Muscle layer of colon (tissue), 2 donors: Measurements from ENCODE around the gene BCL11B.
"Not testable (repeated sequence)": the region's sequence is repeated elsewhere in the genome, so short reads cannot be mapped to it uniquely, and the experiment has no call there.

Source experiments
- H3K27ac ChIP-seq: one replicate; pipeline ENCODE4 v1.7.0; 2013; ENCODE audit warnings: low read depth, mild to moderate bottlenecking, low read length, moderate library complexity
- H3K27me3 ChIP-seq, 2 donors: one replicate each; pipeline ENCODE4 v1.7.0; 2013; ENCODE audit warnings: low read length in 2 of 2, mild to moderate bottlenecking in 2 of 2; ENCODE audit not compliant: insufficient read depth in 2 of 2, control insufficient read depth in 1 of 2
- H3K36me3 ChIP-seq: one replicate; pipeline ENCODE4 v1.7.0; 2013; ENCODE audit warnings: mild to moderate bottlenecking, low read length; ENCODE audit not compliant: insufficient read depth
- H3K4me1 ChIP-seq: one replicate; pipeline ENCODE4 v1.7.0; 2013; ENCODE audit warnings: mild to moderate bottlenecking, low read length; ENCODE audit not compliant: insufficient read depth
- H3K4me3 ChIP-seq, 2 donors: one replicate each; pipeline ENCODE4 v1.7.0; 2013; ENCODE audit warnings: low read length in 2 of 2, low read depth in 1 of 2, mild to moderate bottlenecking in 1 of 2, moderate library complexity in 1 of 2
- H3K9ac ChIP-seq: one replicate; pipeline ENCODE4 v1.7.0; 2013; ENCODE audit warnings: low read length
- H3K9me3 ChIP-seq: one replicate; pipeline ENCODE4 v1.7.0; 2013; ENCODE audit warnings: mild to moderate bottlenecking, low read length
- donor health status: abdominal sarcoma.
- donor health status: Adenocarcinoma of cecum.

Gene BCL11B

DNA sequence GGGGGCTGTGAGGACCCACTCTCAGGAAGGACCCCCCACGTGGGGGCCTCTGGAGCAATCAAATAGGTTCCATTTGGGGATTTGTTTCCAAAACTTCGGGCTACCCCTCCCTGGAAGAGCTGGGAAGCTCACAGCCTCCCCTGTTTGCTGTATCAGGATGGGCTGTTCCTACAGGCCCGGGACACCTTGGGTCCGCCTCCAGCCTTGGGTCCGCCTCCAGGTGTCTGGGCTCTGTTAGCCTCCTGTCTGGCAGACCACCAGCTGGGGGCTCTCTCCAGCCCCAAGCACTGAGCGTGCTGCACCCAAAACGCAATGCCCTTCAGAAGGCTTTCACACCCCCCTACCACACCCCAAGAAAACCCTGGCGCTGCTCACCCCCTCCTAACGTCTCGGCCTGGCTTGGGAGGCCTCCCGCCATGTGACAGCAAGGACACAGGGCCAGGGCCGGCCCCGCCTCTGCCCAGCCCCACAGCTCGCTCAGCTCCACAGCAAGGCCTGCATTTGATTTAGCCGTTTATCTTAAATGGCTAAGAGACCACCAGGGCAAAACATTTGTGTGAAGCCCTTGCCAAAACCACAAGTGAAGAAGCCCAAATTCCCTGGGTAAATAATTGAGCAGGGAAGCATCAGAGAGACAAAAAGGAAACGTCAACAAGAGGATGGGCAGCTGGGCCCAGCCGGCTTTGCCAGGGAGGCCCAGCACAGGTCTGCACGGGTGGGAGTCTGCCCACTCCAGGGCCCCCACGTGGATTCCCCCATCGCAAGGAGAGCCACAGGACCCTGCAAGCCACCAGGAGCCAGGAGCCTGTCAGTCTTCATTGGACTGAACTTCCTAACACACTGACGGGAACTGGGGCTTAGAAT is 39.9 kb downstream of the BCL11B start:
- no peak overlapping the region for H3K4me3 ChIP-seq
- H3K36me3 ChIP-seq: no peaks in the 10 kb centered on the region
- no peaks in the 10 kb centered on the region for H3K4me1 ChIP-seq
- H3K9ac ChIP-seq: no peak overlapping the region
- H3K9me3 ChIP-seq: peaks cover 8% of the 10 kb centered on the region
- H3K27ac ChIP-seq: no peak overlapping the region
- peaks cover 0 to 31% of the 10 kb centered on the region in 2 donors for H3K27me3 ChIP-seq

DNA sequence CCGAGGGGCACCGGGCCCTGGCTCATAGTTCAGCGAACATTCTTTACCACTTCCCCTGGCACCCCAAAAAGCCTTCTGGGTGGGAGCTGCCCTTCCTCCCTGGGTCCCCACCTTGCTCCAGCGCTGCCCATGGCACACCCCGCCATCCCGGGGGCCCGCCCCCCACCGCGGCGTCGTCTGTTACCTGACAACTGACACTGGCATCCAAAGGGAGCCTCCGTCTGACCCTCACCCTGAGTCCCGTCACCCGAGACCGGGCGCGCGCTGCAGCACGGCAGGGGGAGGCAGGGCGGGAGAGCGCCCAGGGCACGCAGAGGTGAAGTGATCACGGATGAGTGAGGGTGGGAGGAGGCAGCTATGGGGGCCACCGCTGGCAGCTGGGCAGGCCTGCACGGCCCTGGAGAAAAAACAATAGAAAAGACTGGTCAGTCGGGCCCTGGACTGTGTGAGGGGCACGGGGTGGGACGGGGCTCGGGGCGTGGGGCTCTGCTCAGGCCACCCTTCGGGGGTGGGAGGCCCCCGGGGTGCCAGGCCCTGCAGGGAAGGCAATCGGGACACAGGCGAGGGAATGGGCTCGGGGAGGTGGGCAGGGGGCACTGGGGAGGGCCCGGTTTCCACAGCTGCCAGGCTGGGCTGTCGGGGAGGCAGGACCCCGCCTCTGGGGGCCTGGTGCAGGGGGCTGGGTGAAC is 40.7 kb downstream of the BCL11B start:
- Histone ChIP-seq H3K4me3 (no peak overlapping the region), H3K27me3 (peaks cover 0 to 31% of the 10 kb centered on the region in 2 donors), H3K9ac (no peak overlapping the region), H3K4me1 (no peaks in the 10 kb centered on the region), H3K36me3 (no peaks in the 10 kb centered on the region), H3K27ac (no peak overlapping the region), H3K9me3 (peaks cover 8% of the 10 kb centered on the region)

DNA sequence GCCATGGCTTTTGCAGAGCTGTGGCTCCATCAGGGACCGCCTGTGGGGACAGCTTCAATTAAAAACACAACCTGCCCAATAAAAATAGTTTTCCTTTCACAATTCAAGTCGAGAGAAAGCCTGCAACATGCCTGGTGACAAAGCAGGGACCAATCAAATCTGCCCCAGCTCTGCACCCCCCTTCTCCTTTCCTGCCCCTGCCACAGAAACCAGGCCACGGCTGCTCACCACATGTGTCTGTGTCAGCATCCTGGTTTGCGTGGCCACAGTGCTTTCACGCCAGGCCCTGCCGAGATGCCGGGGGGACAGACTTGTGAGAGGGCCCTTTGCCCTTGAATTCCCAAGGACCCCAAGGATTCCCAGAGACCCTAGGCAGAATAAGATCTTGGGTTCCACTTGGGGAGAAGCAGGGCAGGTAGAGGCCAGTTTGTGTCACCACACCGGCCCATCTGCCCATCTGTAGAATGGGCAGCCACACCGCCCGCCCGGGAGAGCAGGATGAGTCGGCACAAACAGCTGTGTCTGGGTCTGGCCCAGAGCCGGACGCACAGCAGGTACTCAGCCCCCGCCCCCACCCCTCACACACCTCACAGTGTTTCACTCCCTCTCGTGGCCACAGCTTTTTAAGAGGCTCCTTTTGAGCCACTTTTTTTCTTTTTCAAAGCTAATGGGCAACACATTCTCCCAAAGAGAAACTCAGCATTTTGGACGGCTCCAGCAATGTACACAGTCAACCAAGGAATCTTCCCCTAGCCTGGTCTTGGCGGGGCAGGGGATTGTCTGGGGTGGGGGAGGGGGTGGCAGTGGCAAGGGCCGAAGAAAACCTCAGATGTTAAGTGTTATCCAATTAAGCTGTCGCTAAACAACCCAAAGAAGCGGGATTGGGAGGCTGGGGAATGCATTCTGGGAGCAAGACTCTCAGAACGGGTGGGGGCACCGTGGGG is 41.5 kb downstream of the BCL11B start:
- H3K9me3 ChIP-seq: peaks cover 8% of the 10 kb centered on the region
- no peaks in the 10 kb centered on the region for H3K36me3 ChIP-seq
- no peaks in the 10 kb centered on the region for H3K4me1 ChIP-seq
- H3K27me3 ChIP-seq: peaks cover 0 to 31% of the 10 kb centered on the region in 2 donors
- H3K27ac ChIP-seq: no peak overlapping the region
- no peak overlapping the region for H3K9ac ChIP-seq
- H3K4me3 ChIP-seq: no peak overlapping the region

DNA sequence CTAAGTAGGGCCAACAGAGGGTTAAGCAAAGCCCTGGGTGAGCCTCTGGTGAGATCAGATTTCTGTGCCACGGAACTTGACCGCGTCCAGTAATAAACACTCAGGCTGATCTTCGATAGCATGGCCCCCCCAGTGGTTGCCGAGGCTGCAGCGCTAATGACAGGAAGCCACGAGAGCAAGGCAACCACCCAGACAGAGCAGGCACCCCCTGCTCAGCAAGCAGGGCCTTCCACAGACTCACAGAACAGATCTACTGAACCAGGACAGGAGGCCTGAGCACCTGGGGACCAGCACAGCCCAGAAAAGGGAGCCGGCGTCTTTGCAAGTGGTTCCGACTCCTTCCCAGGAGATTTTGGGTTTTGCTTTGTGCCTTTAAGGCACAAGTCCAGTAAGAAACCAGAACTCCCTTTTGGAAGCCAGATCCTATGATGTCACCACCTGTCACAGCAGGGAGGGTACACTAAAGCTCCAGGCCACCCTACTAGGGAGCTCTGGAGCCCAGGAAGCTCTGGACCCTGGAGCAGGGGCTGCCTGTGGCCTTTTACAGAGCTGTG is 42.3 kb downstream of the BCL11B start:
- H3K36me3 ChIP-seq: no peaks in the 10 kb centered on the region
- H3K27me3 ChIP-seq: peaks cover 0 to 26% of the 10 kb centered on the region in 2 donors
- H3K4me3 ChIP-seq: no peak overlapping the region
- H3K27ac ChIP-seq: no peak overlapping the region
- H3K4me1 ChIP-seq: no peaks in the 10 kb centered on the region
- no peak overlapping the region for H3K9ac ChIP-seq
- H3K9me3 ChIP-seq: peaks cover 8% of the 10 kb centered on the region

DNA sequence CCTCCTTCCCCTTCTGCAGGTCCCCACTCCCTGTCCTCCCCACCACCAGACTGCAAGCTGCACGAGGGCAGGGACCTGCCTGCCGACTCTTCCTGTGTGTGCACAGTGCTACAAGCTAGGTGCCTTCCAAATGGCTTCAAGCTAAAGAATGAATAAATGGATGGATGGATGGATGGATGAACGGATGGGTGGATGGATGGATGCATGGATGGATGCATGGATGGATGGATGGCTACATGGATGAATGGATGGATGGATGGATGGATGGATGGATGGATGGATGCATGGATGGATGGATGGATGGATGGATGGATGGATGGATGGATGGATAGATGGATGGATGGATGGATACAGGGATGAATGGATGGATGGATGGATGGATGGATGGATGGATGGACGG is 43.2 kb downstream of the BCL11B start:
- peaks cover 0 to 26% of the 10 kb centered on the region in 2 donors for H3K27me3 ChIP-seq
- H3K4me3 ChIP-seq, H3K36me3 ChIP-seq, H3K9ac ChIP-seq, H3K4me1 ChIP-seq, H3K9me3 ChIP-seq, H3K27ac ChIP-seq: not testable (repeated sequence)

DNA sequence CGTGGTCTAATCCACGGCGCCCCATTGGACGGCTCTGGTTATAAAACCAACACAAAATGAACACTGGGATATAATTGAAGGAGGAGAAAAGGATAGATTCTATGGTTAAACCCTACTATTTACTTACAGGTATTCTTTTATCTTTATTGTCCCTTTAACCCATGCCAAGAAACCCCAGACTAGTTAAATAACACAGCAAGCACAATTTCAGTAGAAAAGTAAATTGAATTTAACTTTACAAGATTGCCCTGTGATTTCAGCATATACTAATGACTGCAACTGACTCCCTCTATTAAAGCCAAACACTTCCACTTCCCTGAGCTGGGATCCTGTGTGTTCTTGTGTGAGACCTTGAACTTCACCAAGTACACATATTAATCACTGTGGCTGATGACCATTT is 45.3 kb downstream of the BCL11B start:
- Histone ChIP-seq H3K4me1 (no peaks in the 10 kb centered on the region), H3K9me3 (no peaks in the 10 kb centered on the region), H3K9ac (no peak overlapping the region), H3K27me3 (peaks cover 0 to 12% of the 10 kb centered on the region in 2 donors), H3K36me3 (no peaks in the 10 kb centered on the region), H3K27ac (no peak overlapping the region), H3K4me3 (no peak overlapping the region)

DNA sequence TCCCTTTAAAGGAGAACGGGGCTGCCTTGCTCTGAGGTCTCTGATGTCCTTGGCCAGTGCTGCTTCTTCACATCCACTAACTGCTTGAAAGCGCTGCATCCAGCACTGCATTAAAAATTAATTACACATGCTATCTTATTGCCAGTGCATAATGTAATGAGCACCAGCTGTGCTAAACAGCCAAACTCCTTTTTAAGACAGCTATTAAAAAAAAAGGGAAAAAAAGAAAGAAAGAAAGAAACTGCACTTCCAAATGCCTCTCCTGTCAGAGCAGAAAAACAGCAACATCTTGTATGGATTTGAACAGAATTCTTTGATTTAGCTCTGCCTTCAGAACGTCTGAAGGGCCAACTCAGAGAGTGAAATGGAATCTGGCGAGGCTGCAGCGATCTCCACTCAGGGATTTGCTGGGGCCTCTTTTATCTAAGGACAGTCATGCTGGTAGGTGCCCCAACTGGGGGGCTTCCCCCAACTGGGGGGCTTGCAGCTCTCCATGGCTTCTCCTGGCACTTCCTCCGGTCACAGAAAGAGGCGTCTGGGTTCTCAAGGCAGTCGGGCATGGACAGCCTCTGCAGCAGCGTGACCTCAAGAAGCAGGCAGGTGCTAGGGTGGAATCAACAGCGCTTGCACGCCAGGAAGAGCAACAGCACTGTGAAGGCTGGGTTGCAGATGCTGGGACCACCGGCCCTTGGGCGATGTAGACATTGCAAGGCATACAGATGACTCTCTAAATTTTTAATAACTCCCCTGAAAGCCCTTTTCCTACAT is 46.4 kb downstream of the BCL11B start:
- Histone ChIP-seq H3K4me3 (no peak overlapping the region), H3K9ac (no peak overlapping the region), H3K4me1 (no peaks in the 10 kb centered on the region), H3K9me3 (no peaks in the 10 kb centered on the region), H3K27me3 (peaks cover 0 to 4% of the 10 kb centered on the region in 2 donors), H3K27ac (no peak overlapping the region), H3K36me3 (no peaks in the 10 kb centered on the region)

DNA sequence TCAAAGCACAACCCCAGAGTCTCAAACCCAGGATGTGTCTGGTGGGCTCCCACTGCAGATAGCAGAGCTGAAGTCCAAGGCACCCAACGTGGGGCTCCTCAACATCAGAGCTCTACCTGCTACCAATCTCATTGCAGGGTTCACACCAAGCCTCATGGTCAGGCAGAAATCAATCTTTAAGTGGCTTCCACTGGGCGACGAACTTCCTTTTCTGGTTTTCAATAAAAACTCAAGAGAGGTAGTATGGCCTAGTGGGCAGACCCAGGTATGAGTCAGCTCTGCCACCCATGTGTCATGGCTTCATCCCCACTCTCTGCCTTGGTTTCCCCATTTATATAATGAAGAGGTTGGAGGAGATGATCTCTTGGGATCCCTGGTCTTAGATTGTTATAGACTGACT is 47.0 kb downstream of the BCL11B start:
- H3K4me1 ChIP-seq: no peaks in the 10 kb centered on the region
- H3K27ac ChIP-seq: no peak overlapping the region
- H3K9ac ChIP-seq: no peak overlapping the region
- H3K4me3 ChIP-seq: no peak overlapping the region
- no peaks in the 10 kb centered on the region for H3K36me3 ChIP-seq
- no peaks in the 10 kb centered on the region for H3K9me3 ChIP-seq
- peaks cover 0 to 4% of the 10 kb centered on the region in 2 donors for H3K27me3 ChIP-seq

DNA sequence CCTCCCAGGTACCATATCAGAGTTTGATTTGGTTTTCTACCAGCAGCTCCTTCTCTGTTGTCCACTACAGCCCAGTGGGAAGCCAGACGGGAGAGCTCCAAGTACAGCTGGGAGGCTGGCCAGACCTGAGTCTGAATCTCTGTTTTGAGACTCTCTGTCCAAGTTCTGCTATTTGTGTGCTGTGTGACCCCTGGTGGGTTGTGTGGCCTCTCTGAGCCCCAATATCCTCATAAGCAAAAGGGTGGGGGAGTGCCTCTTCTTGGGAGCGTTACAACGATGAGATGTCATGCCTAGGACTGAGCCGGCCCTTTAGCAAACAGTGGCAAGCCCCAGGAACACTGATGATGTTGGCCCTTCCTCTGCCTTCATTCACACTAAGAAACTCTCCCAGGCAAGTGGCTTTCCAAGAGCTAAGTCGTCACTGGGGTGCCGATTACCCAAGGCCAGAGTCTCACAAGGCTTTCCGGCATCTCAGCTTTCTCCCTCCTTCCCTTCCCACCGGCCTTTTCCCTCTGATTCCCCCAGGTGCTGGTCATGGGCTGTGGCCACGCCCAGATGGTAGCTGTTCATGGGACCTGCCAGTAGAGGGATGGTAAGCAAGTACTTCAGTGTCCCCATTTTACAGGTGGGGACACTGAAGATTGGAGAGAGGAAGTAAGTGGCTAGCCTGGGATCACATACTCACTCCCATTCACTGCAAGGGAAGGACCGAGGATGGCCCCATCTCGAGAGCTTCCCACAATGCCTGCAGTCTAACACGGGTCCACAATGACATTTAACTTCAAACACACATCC is 47.7 kb downstream of the BCL11B start:
- Histone ChIP-seq H3K4me1 (no peaks in the 10 kb centered on the region), H3K27me3 (peaks cover 0 to 4% of the 10 kb centered on the region in 2 donors), H3K9ac (no peak overlapping the region), H3K27ac (no peak overlapping the region), H3K9me3 (no peaks in the 10 kb centered on the region), H3K36me3 (no peaks in the 10 kb centered on the region), H3K4me3 (no peak overlapping the region)

DNA sequence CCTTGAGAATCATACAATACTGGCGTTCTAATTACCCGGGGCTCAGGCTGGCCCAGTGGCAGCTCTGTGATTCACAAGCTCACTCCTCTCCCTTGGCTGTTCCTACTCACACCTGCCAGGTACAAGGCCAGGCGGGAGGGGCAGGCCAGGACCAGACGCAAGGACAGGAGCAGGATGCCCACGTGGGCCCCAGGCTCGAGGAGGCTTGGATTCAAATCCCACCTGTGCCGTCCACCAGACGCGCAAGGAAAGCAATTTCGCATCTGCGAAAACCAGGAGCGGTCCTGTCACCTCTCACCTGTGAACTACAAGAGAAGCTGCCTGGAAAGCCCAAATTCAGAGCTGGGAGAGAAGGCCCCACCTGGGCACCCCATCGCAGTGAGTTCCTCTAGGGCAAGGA is 50.6 kb downstream of the BCL11B start:
- Histone ChIP-seq H3K27ac (no peak overlapping the region), H3K36me3 (no peaks in the 10 kb centered on the region), H3K9me3 (no peaks in the 10 kb centered on the region), H3K4me1 (no peaks in the 10 kb centered on the region), H3K4me3 (no peak overlapping the region), H3K9ac (no peak overlapping the region), H3K27me3 (no peaks in the 10 kb centered on the region)
